C4-2B (cell line): ENCODE measurements around the gene ALDH1A3.

Experiments
- H3K27ac ChIP-seq: fragments of 450-650 bp; 2 replicates; pipeline ENCODE4 v1.5.1; 2017
- CTCF ChIP-seq: fragments of 450-650 bp; conservative IDR thresholded peaks from 2 replicates; pipeline ENCODE4 v1.5.1; 2017; ENCODE audit warnings: mild to moderate bottlenecking
- ZFX ChIP-seq: fragments of 450-650 bp; IDR thresholded peaks from 2 replicates; pipeline ENCODE4 v1.6.1; 2017

The ALDH1A3 gene

GRCh38 chr15:100879464-100880138 lies at the start of gene ALDH1A3:
Gene ALDH1A3, plus strand, starts transcription at chr15:100879831. Its CDS starts 77 bp downstream, at chr15:100879908.
- H3K27ac ChIP-seq = no peak within 1 kb of the TSS
- TF ChIP-seq ZFX (no peak), CTCF (no peak)

GRCh38 chr15:100831467-100831866 lies 48.2 kb upstream of the ALDH1A3 start:
- TF ChIP-seq ZFX (no peak), CTCF (no peak)
- no peak overlapping the region for H3K27ac ChIP-seq

- H3K27ac ChIP-seq = no peak overlapping the region
- no peak for TF ChIP-seq CTCF
- TF ChIP-seq ZFX = no peak
Observed at GRCh38 chr15:100832149-100832942, 47.3 kb upstream of the ALDH1A3 start.

GRCh38 chr15:100833417-100834389 lies 45.9 kb upstream of the ALDH1A3 start:
- no peak for TF ChIP-seq ZFX
- TF ChIP-seq CTCF = no peak
- H3K27ac ChIP-seq = no peak overlapping the region

GRCh38 chr15:100834731-100835130 lies 44.9 kb upstream of the ALDH1A3 start:
- no peak overlapping the region for H3K27ac ChIP-seq
- TF ChIP-seq ZFX (no peak), CTCF (no peak)

- TF ChIP-seq CTCF = no peak
- no peak overlapping the region for H3K27ac ChIP-seq
Observed at GRCh38 chr15:100835636-100836035, 44.0 kb upstream of the ALDH1A3 start.
